ENCODE results near the gene RYR3. TPM values are rescaled to one million over a fixed set of nuclear protein-coding genes. Genes with fewer than 3 reads are reported as not detected.

Gene RYR3
- total RNA-seq, 1 donor from 2014 or later: 4.8 TPM

GRCh38 chr15:33553157-33553556, 242.4 kb downstream of the RYR3 start:
- TF ChIP-seq CTCF (IDR thresholded peaks at IDR 0.05; ENCODE audit: unreplicated experiment): no peak
- no peaks in the 10 kb centered on the region for H3K27me3 Mint-ChIP-seq (ENCODE audit: unreplicated experiment)
- H3K4me1 Mint-ChIP-seq (ENCODE audit: unreplicated experiment): no peaks in the 10 kb centered on the region
- no peaks in the 10 kb centered on the region for H3K9me3 Mint-ChIP-seq (ENCODE audit: unreplicated experiment)
- DNase-seq (ENCODE audit: low spot score): no peak
- no peak overlapping the region for H3K4me3 Mint-ChIP-seq (ENCODE audit: unreplicated experiment)
- no peak overlapping the region for H3K27ac Mint-ChIP-seq (ENCODE audit: unreplicated experiment)
- H3K36me3 Mint-ChIP-seq (ENCODE audit: low read depth, unreplicated experiment): no peaks in the 10 kb centered on the region

- Mint-ChIP-seq H3K4me3 (ENCODE audit: unreplicated experiment) (no peak overlapping the region), H3K36me3 (ENCODE audit: low read depth, unreplicated experiment) (no peaks in the 10 kb centered on the region)
These were observed 248.6 kb downstream of the RYR3 start for GRCh38 chr15:33559207-33559890.

GRCh38 chr15:33561407-33561806, 250.6 kb downstream of the RYR3 start:
- Mint-ChIP-seq H3K27me3 (ENCODE audit: unreplicated experiment) (no peaks in the 10 kb centered on the region), H3K9me3 (ENCODE audit: unreplicated experiment) (no peaks in the 10 kb centered on the region), H3K4me1 (ENCODE audit: unreplicated experiment) (peaks cover 6% of the 10 kb centered on the region), H3K27ac (ENCODE audit: unreplicated experiment) (no peak overlapping the region), H3K4me3 (ENCODE audit: unreplicated experiment) (no peak overlapping the region), H3K36me3 (ENCODE audit: low read depth, unreplicated experiment) (no peaks in the 10 kb centered on the region)
- TF ChIP-seq CTCF (IDR thresholded peaks at IDR 0.05; ENCODE audit: unreplicated experiment): no peak
- no peak for DNase-seq (ENCODE audit: low spot score)

More at GRCh38 chr15:33559207-33559890, 248.6 kb downstream of the RYR3 start:
- Mint-ChIP-seq H3K4me1 (ENCODE audit: unreplicated experiment) (peaks cover 6% of the 10 kb centered on the region), H3K27me3 (ENCODE audit: unreplicated experiment) (no peaks in the 10 kb centered on the region), H3K27ac (ENCODE audit: unreplicated experiment) (no peak overlapping the region), H3K9me3 (ENCODE audit: unreplicated experiment) (no peaks in the 10 kb centered on the region)
- DNase-seq (ENCODE audit: low spot score): no peak
- TF ChIP-seq CTCF (IDR thresholded peaks at IDR 0.05; ENCODE audit: unreplicated experiment): no peak

- no peak for TF ChIP-seq CTCF (IDR thresholded peaks at IDR 0.05; ENCODE audit: unreplicated experiment)
- no peak overlapping the region for H3K27ac Mint-ChIP-seq (ENCODE audit: unreplicated experiment)
- no peaks in the 10 kb centered on the region for H3K36me3 Mint-ChIP-seq (ENCODE audit: low read depth, unreplicated experiment)
- peaks cover 6% of the 10 kb centered on the region for H3K4me1 Mint-ChIP-seq (ENCODE audit: unreplicated experiment)
- no peaks in the 10 kb centered on the region for H3K9me3 Mint-ChIP-seq (ENCODE audit: unreplicated experiment)
- no peaks in the 10 kb centered on the region for H3K27me3 Mint-ChIP-seq (ENCODE audit: unreplicated experiment)
- DNase-seq (ENCODE audit: low spot score): no peak
- H3K4me3 Mint-ChIP-seq (ENCODE audit: unreplicated experiment): no peak overlapping the region
These were observed 251.2 kb downstream of the RYR3 start for GRCh38 chr15:33561967-33562366.

- Mint-ChIP-seq H3K4me1 (ENCODE audit: unreplicated experiment) (peaks cover 4% of the 10 kb centered on the region), H3K4me3 (ENCODE audit: unreplicated experiment) (no peak overlapping the region), H3K27ac (ENCODE audit: unreplicated experiment) (no peak overlapping the region), H3K9me3 (ENCODE audit: unreplicated experiment) (no peaks in the 10 kb centered on the region), H3K27me3 (ENCODE audit: unreplicated experiment) (no peaks in the 10 kb centered on the region), H3K36me3 (ENCODE audit: low read depth, unreplicated experiment) (no peaks in the 10 kb centered on the region)
- DNase-seq (ENCODE audit: low spot score): no peak
- no peak for TF ChIP-seq CTCF (IDR thresholded peaks at IDR 0.05; ENCODE audit: unreplicated experiment)
These were observed 254.3 kb downstream of the RYR3 start for GRCh38 chr15:33565094-33565493.

Data from endothelial cell (in vitro differentiated cells).